HL-60 (cell line): ENCODE data around the gene DEGS2.

Experiments used
- DNase-seq, 2 experiments: peaks; one replicate each; pipeline ENCODE4 v3.0.0-alpha.2; 2010 to 2020; ENCODE audit warnings: low read depth in 1 of 2, low spot score in 1 of 2
- H3K27ac ChIP-seq: fragments of 250-450 bp; sonication (Bioruptor Pico); replicated peaks from 2 replicates; pipeline ENCODE4 v1.5.1; 2020; ENCODE audit warnings: mild to moderate bottlenecking, moderate library complexity
- H3K27me3 ChIP-seq: fragments of 250-450 bp; sonication (Bioruptor Pico); 2 replicates; pipeline ENCODE4 v1.5.1; 2021; ENCODE audit warnings: mild to moderate bottlenecking, moderate library complexity; ENCODE audit not compliant: insufficient read depth, poor library complexity, severe bottlenecking
- H3K4me3 ChIP-seq: replicated peaks from 2 replicates; pipeline ENCODE4 v1.5.1; 2011; ENCODE audit warnings: mild to moderate bottlenecking, control low read depth, low read length; ENCODE audit not compliant: insufficient read depth
- CTCF ChIP-seq: IDR thresholded peaks from one replicate; pipeline ENCODE4 v1.5.1; 2011; ENCODE audit warnings: low read length, control low read depth, inconsistent platforms; ENCODE audit not compliant: insufficient read depth
- GABPA ChIP-seq: IDR thresholded peaks from 2 replicates; pipeline ENCODE4 v1.6.1; 2012; ENCODE audit warnings: low read depth
- POLR2AphosphoS5 ChIP-seq: IDR thresholded peaks from 2 replicates; pipeline ENCODE4 v1.6.1; 2012; ENCODE audit warnings: low read depth
- REST ChIP-seq: IDR thresholded peaks from 2 replicates; pipeline ENCODE4 v1.6.1; 2012; ENCODE audit warnings: low read depth; ENCODE audit not compliant: insufficient replicate concordance
- SPI1 ChIP-seq: IDR thresholded peaks from 2 replicates; pipeline ENCODE4 v1.6.1; 2012; ENCODE audit warnings: low read depth, mild to moderate bottlenecking, borderline replicate concordance

The DEGS2 gene

GRCh38 chr14:100144996-100145646, 14.3 kb downstream of the DEGS2 start:
- Histone ChIP-seq H3K4me3 (no peak overlapping the region), H3K27me3 (no peaks in the 10 kb centered on the region), H3K27ac (no peak overlapping the region)
- TF ChIP-seq SPI1 (no peak), GABPA (no peak), POLR2AphosphoS5 (no peak), REST (no peak), CTCF (no peak)
- DNase-seq, result no peak

- Histone ChIP-seq H3K4me3 (no peak overlapping the region), H3K27ac (no peak overlapping the region), H3K27me3 (no peaks in the 10 kb centered on the region)
- DNase-seq, result no peak
- TF ChIP-seq SPI1 (no peak), CTCF (no peak), POLR2AphosphoS5 (no peak), GABPA (no peak), REST (no peak)
Observed at GRCh38 chr14:100144645-100144995, 14.8 kb downstream of the DEGS2 start.

GRCh38 chr14:100143934-100144333, 15.5 kb downstream of the DEGS2 start:
- no peak for TF ChIP-seq GABPA
- TF ChIP-seq REST, result no peak
- TF ChIP-seq CTCF, result no peak
- no peak for TF ChIP-seq POLR2AphosphoS5
- no peak for TF ChIP-seq SPI1
- H3K4me3 ChIP-seq, result no peak overlapping the region
- H3K27me3 ChIP-seq, result no peaks in the 10 kb centered on the region
- H3K27ac ChIP-seq, result no peak overlapping the region
- DNase-seq, result no peak
